Diencephalon (tissue), 1 donor: Measurements from ENCODE around the gene NBPF6. TPM values are rescaled to one million over a fixed set of nuclear protein-coding genes. Genes with fewer than 3 reads are reported as not detected.

Source experiments
- total RNA-seq: library from RNA; depleted of rRNA; stranded (reverse); fragments of >200 nt; gene quantifications from one replicate; pipeline ENCODE4 v1.2.3, GENCODE V29; 2014

The NBPF6 gene, protein sequence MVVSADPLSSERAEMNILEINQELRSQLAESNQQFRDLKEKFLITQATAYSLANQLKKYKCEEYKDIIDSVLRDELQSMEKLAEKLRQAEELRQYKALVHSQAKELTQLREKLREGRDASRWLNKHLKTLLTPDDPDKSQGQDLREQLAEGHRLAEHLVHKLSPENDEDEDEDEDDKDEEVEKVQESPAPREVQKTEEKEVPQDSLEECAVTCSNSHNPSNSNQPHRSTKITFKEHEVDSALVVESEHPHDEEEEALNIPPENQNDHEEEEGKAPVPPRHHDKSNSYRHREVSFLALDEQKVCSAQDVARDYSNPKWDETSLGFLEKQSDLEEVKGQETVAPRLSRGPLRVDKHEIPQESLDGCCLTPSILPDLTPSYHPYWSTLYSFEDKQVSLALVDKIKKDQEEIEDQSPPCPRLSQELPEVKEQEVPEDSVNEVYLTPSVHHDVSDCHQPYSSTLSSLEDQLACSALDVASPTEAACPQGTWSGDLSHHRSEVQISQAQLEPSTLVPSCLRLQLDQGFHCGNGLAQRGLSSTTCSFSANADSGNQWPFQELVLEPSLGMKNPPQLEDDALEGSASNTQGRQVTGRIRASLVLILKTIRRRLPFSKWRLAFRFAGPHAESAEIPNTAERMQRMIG
- total RNA-seq = not detected

DNA sequence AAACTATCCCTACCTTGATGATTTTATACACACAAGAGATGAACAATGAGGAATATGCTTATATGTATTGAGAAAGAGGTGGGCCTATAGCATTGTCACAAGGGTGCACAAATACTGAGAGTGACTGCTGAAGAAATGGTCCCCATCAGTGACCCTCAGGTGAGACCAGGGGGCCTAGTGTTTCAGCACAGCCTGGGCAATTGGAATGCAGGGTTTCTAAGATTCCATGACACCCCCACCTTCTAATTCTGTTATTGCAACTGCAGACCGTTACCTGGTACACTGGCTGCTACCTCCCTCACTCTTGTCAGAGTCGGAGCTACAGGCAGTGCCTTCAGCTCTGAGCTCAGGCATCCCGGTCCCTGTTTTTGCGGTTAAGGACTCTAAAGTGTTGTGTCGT lies at the start of gene NBPF6:
Gene NBPF6 (plus strand): TSS at position 301 of the 400 bp plus-strand sequence. CDS start 259 bp downstream, outside the sequence.

Other genes with a start within 250 kb of the NBPF6 start
- 40.1 TPM for gene SLC25A24, start 250.0 kb upstream of the NBPF6 start, total RNA-seq
- gene NBPF4, start 206.3 kb upstream of the NBPF6 start, total RNA-seq = 0.46 TPM
- gene EEIG2, start 109.8 kb downstream of the NBPF6 start, total RNA-seq = 95.3 TPM
- gene HENMT1, start 210.8 kb downstream of the NBPF6 start, total RNA-seq = 37.8 TPM
- gene PRPF38B, start 242.0 kb downstream of the NBPF6 start, total RNA-seq = 18.9 TPM